ENCODE data around the gene VSIG8.
A peak's percentile ranks its signal among the peaks of the same experiment; 100 is the strongest.

Gene VSIG8

GRCh38 chr1:159882527-159882862 lies 20.0 kb upstream of the VSIG8 start:
- DNase-seq, result no peak

- peak; percentile 71 for DNase-seq
Measured at GRCh38 chr1:159881622-159882526, 19.4 kb upstream of the VSIG8 start.

GRCh38 chr1:159880430-159880829 lies 18.0 kb upstream of the VSIG8 start:
- no peak for DNase-seq

GRCh38 chr1:159879977-159880376 lies 17.5 kb upstream of the VSIG8 start:
- DNase-seq, result no peak

GRCh38 chr1:159879136-159879535 lies 16.7 kb upstream of the VSIG8 start:
- DNase-seq, result no peak

- peak; percentile 57 for DNase-seq
Measured at GRCh38 chr1:159877695-159878444, 15.4 kb upstream of the VSIG8 start.

GRCh38 chr1:159873530-159874143 lies 11.2 kb upstream of the VSIG8 start:
- no peak for DNase-seq

GRCh38 chr1:159872891-159873290 lies 10.4 kb upstream of the VSIG8 start:
- no peak for DNase-seq

GRCh38 chr1:159870704-159871103 lies 8.2 kb upstream of the VSIG8 start:
- no peak for DNase-seq

GRCh38 chr1:159869607-159870006 lies 7.2 kb upstream of the VSIG8 start:
- DNase-seq, result no peak

GRCh38 chr1:159869173-159869572 lies 6.7 kb upstream of the VSIG8 start:
- no peak for DNase-seq

GRCh38 chr1:159868766-159869165 lies 6.3 kb upstream of the VSIG8 start:
- no peak for DNase-seq

GRCh38 chr1:159867664-159868026 lies 5.2 kb upstream of the VSIG8 start:
- peak; percentile 88 for DNase-seq

- no peak for DNase-seq
Measured at GRCh38 chr1:159866905-159867663, 4.6 kb upstream of the VSIG8 start.

GRCh38 chr1:159866066-159866465 lies 3.6 kb upstream of the VSIG8 start:
- DNase-seq, result no peak

- no peak for DNase-seq
Measured at GRCh38 chr1:159864262-159864661, 1.8 kb upstream of the VSIG8 start.

GRCh38 chr1:159862031-159862430 lies 426 bp downstream of the VSIG8 start:
- DNase-seq, result no peak

- DNase-seq, result no peak
Measured at GRCh38 chr1:159861218-159861617, 1.2 kb downstream of the VSIG8 start.

- DNase-seq, result no peak
Measured at GRCh38 chr1:159860456-159860855, 2.0 kb downstream of the VSIG8 start.

- no peak for DNase-seq
Measured at GRCh38 chr1:159859767-159860322, 2.6 kb downstream of the VSIG8 start.

GRCh38 chr1:159857889-159858288 lies 4.6 kb downstream of the VSIG8 start:
- no peak for DNase-seq

- DNase-seq, result no peak
Measured at GRCh38 chr1:159856576-159856975, 5.9 kb downstream of the VSIG8 start.

GRCh38 chr1:159855709-159856108 lies 6.7 kb downstream of the VSIG8 start:
- DNase-seq, result no peak

Measured in NCI-H2107 (cell line).